Suppressor macrophage treated with lipopolysaccharide for 1 hour (primary cell): ENCODE data around the gene LGSN.
"Not testable (repeated sequence)": the region's sequence is repeated elsewhere in the genome, so short reads cannot be mapped to it uniquely, and the experiment has no call there.

Experiments used
- DNase-seq, 3 donors: peaks; one replicate each; pipeline ENCODE4 v3.0.0-alpha.2; 2020 to 2022

The LGSN gene

GRCh38 chr6:63230027-63230426, 89.8 kb downstream of the LGSN start:
- not testable (repeated sequence) for DNase-seq

- DNase-seq = not testable (repeated sequence)
Measured at GRCh38 chr6:63227928-63228894, 91.6 kb downstream of the LGSN start.

- not testable (repeated sequence) for DNase-seq
Measured at GRCh38 chr6:63225987-63226386, 93.8 kb downstream of the LGSN start.
